ENCODE measurements around the gene RPS14.
A peak's percentile ranks its signal among the peaks of the same experiment; 100 is the strongest.
"Not testable (repeated sequence)": the region's sequence is repeated elsewhere in the genome, so short reads cannot be mapped to it uniquely, and the experiment has no call there.

The RPS14 gene

GRCh38 chr5:150446583-150446982, 3.0 kb downstream of the RPS14 start:
- no peak for DNase-seq (ENCODE audit: extremely low read depth in 1 of 2, low read depth in 1 of 2)

DNA sequence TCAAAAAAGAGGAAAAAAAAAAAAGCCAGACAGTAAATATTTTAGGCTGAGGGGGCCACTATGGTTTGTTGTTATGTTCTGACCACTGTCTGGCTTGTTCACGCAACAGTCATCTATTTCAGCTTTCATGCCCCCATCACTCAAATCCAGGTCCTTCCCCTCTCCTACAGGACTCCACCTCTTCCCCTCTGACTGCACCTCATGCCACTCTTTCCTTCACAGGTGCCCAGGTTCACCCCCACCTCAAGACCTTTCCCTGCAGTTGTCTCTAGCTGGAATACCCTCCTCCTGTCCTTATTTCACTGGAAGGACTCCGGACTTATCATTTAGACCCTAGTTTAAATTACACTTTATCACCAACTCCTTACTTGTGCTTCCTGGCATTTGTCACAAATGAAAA, 3.5 kb downstream of the RPS14 start:
- DNase-seq (ENCODE audit: extremely low read depth in 1 of 2, low read depth in 1 of 2): no peak

DNA sequence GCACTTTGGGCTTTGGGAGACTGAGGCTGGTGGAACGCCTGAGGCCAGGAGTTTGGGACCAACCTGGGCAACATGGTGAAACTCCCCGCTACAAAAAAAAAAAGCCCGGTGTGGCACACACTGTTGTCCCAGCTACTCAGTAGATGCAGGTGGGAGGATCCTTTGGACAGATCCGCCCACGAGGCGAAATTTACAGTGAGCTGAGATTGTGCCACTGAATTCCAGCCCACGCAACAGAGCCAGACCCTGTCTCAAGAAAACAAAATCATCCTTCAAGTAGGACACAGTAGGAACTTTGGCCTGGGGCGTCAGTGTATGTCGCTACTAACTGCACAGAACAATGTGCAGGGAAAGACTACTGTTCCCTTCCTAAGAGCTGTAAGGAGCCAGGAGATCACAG, 4.8 kb downstream of the RPS14 start:
- no peak for DNase-seq (ENCODE audit: extremely low read depth in 1 of 2, low read depth in 1 of 2)

- DNase-seq (ENCODE audit: extremely low read depth in 1 of 2, low read depth in 1 of 2): no peak
These were observed 6.1 kb downstream of the RPS14 start for GRCh38 chr5:150443242-150444075.

DNA sequence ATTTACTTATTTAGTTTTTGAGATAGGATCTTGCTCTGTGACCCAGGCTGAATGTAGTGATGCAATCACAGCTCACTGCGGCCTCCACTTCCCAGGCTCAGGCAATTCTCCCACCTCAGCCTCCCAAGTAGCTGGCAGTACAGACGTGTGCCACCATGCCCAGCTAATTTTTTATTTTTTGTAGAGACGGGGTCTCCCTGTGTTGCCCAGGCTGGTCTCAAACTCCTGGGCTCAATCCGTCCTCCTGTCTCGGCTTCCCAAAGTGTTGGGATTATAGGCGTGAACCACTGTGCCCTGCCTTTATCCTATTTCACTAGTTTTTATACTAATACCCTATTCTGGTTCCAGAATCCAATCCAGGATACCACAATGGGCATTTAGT, 6.8 kb downstream of the RPS14 start:
- DNase-seq (ENCODE audit: extremely low read depth in 1 of 2, low read depth in 1 of 2): no peak

DNA sequence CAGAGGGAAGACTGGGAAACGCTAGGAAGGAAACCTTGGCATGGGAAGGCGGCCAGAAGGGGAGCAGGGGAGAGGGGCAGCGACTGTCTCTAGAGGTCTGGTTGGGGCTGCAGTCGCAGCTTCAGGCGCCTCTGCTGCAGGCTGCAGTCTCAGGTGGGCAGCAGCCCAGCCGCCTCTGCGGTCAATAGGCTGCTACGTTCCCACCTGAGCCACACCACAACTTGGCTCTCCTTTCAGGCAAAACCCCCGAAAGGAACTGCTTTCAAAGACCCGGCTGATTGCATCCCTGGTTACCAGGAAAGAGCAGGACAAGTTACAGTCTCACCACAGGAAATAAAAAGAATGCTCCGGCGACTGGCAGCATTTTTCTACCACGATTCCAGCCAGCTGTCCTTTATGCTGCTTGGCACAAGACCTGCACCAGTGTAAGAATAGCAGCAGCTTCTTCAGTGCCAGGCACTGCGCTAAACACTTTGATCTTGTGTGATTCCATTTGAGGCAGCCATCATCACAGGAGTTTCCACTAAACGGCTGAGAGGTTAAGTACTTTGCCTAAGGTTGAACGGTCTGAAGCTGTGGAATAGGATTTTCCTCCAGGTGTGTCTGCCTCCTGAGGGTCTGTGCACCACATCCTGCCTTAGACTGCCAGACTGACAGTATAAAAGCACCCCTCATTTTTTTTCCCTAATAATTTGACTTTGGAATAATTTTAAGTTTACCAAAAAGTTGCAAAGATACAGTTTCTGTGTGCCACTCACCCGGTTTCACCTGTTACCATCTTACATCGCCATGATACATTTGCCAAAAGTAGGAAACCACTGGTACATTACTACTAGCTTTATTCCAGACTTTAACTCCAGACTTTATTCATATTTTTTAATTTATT, 7.5 kb downstream of the RPS14 start:
- no peak for DNase-seq (ENCODE audit: extremely low read depth in 1 of 2, low read depth in 1 of 2)

- DNase-seq (ENCODE audit: extremely low read depth in 1 of 2, low read depth in 1 of 2): no peak
These were observed 8.4 kb downstream of the RPS14 start for GRCh38 chr5:150440948-150441812.

- no peak for DNase-seq (ENCODE audit: extremely low read depth in 1 of 2, low read depth in 1 of 2)
These were observed 10.5 kb downstream of the RPS14 start for GRCh38 chr5:150438873-150439546.

- peak; percentile 82 to 86 for DNase-seq (ENCODE audit: extremely low read depth in 1 of 2, low read depth in 1 of 2)
These were observed 13.3 kb downstream of the RPS14 start for GRCh38 chr5:150436141-150436680.

DNA sequence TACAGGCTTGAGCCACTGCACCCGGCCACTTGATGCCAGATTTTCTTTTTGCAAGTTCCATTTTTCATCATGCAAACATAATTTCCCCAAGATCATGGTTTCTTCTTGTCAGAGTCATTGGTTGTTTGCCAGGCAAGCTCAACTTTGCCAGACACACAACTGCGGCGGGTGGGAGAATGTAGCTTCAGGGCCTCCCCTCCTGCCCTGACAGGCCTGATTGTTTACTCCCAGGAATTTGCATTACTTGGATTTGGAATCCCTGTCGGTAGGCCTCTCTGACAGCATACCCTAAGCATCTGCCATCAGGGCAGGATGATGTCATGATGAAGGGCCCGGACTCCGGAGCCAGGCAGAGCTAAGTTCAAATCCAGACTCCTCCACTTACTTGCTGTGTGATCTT, 15.1 kb downstream of the RPS14 start:
- DNase-seq (ENCODE audit: extremely low read depth in 1 of 2, low read depth in 1 of 2): no peak

DNA sequence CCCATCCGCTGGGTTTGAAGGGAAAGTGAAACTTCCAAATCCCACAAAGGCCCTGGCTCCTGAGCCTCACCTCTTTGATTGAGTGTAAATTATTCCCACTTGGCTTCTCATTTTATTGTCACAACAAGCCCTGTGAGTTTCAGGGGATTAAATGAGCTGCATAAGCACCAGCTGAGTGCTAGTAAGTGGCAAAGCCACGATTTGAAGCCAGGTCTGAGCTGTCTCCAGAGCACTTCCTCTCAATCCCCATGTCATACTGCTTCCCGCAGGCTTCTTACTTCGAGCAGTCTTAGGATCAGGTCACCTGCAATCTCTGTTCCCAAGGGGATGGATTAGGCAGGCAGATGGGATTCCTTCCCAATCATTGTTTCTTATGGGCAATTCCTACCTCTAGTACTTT, 18.0 kb downstream of the RPS14 start:
- DNase-seq (ENCODE audit: extremely low read depth in 1 of 2, low read depth in 1 of 2): no peak

- no peak for DNase-seq (ENCODE audit: extremely low read depth in 1 of 2, low read depth in 1 of 2)
These were observed 18.5 kb downstream of the RPS14 start for GRCh38 chr5:150431048-150431447.

DNA sequence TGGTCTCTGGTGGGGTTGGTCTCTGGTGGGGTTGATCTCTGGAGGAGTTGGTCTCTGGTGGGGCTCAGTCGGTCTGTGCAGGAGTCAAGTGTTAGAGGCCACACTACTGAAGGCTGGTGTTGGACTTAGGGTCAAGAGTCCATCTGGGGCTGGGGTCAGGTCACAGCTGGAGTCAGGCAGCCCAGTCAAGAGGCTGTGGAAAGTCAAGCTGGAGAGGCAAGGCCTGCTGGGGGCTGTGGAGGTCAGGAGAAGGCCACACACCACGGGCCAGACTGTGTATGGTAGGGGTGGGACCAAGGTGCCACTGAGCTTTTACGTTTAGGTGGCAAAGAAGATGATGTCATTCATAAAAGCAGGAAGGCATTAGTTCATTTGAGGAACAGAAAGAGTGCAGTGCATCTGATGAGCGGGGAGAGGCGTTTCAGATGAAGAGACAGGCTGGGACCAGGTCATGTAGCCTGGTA, 20.1 kb downstream of the RPS14 start:
- DNase-seq (ENCODE audit: extremely low read depth in 1 of 2, low read depth in 1 of 2): no peak

- no peak for DNase-seq (ENCODE audit: extremely low read depth in 1 of 2, low read depth in 1 of 2)
These were observed 20.6 kb downstream of the RPS14 start for GRCh38 chr5:150428978-150429377.

- DNase-seq (ENCODE audit: extremely low read depth in 1 of 2, low read depth in 1 of 2): no peak
These were observed 21.2 kb downstream of the RPS14 start for GRCh38 chr5:150428106-150428876.

- DNase-seq (ENCODE audit: extremely low read depth in 1 of 2, low read depth in 1 of 2): not testable (repeated sequence)
These were observed 23.4 kb downstream of the RPS14 start for GRCh38 chr5:150426165-150426564.

DNA sequence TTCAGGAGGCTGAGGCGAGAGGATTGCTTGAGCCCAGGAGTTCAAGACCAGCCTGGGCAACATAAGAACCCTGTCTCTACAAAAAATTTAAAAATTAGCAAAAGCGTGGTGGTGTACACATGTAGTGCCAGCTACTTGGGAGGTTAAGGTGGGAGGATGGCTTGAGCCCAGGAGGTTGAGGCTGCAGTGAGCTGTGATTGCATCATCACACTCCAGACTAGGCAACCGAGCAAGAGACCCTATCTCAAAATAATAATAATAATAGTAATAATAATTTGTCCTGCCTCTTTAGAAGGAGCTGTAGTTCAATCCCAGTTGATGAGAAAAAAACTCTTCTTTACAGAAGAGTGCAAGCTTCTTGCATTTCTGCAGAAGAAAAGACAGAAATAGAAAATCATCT, 26.8 kb downstream of the RPS14 start:
- DNase-seq (ENCODE audit: extremely low read depth in 1 of 2, low read depth in 1 of 2): no peak

DNA sequence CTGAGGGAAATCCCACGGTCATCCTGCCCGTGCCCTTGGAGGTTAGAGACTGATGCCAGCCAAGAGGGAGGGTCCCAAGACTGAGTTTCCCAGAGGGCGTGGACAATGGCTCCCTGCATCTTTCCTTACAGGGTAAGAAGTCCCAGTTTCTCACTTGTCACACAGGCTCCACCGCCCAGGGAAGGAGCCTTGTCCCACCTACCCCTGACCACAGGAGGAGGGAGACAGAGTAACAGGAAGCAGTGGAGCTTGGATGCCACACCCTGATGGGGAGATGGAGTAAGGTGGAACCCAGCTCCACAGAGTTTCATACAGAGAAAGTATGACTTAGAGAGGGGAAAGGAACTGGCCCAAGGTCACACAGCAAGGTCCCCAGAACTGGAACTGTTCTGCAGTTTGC, 27.5 kb downstream of the RPS14 start:
- DNase-seq (ENCODE audit: extremely low read depth in 1 of 2, low read depth in 1 of 2): no peak

- no peak for DNase-seq (ENCODE audit: extremely low read depth in 1 of 2, low read depth in 1 of 2)
These were observed 29.8 kb downstream of the RPS14 start for GRCh38 chr5:150419630-150420270.

Measured in activated CD8-positive, alpha-beta memory T cell treated with anti-CD3 and anti-CD28 coated beads for 1 hour (primary cell).